ENCODE data around the gene AGPAT3. TPM values are rescaled to one million over a fixed set of nuclear protein-coding genes. Genes with fewer than 3 reads are reported as not detected.

AGPAT3 gene
- total RNA-seq, 1 donor from 2014 or later: 97.6 TPM

GRCh38 chr21:43993420-43993934 lies 128.5 kb downstream of the AGPAT3 start:
- DNase-seq (no peak), ATAC-seq (no peak)
- intact Hi-C loops (cut with micrococcal nuclease): no loop called here

GRCh38 chr21:43994085-43994484 lies 129.1 kb downstream of the AGPAT3 start:
- DNase-seq (no peak), ATAC-seq (no peak)
- intact Hi-C loops (cut with micrococcal nuclease): no loop called here

- DNase-seq (no peak), ATAC-seq (no peak)
- intact Hi-C loops (cut with micrococcal nuclease): no loop called here
These were observed 129.6 kb downstream of the AGPAT3 start for GRCh38 chr21:43994646-43995045.

- ATAC-seq (no peak), DNase-seq (no peak)
- intact Hi-C loops (cut with micrococcal nuclease): no loop called here
These were observed 130.6 kb downstream of the AGPAT3 start for GRCh38 chr21:43995521-43996105.

GRCh38 chr21:43997766-43998742 lies 133.0 kb downstream of the AGPAT3 start:
- intact Hi-C loops (cut with micrococcal nuclease): no loop called here
- DNase-seq (no peak), ATAC-seq (no peak)

GRCh38 chr21:44000360-44000759 lies 135.3 kb downstream of the AGPAT3 start:
- no peak for ATAC-seq
- intact Hi-C loops (cut with micrococcal nuclease): no loop called here
- no peak for DNase-seq

GRCh38 chr21:44002511-44002910 lies 137.5 kb downstream of the AGPAT3 start:
- ATAC-seq (no peak), DNase-seq (no peak)
- intact Hi-C loops (cut with micrococcal nuclease): no loop called here

- intact Hi-C loops (cut with micrococcal nuclease): no loop called here
- ATAC-seq: no peak
- no peak for DNase-seq
These were observed 138.4 kb downstream of the AGPAT3 start for GRCh38 chr21:44003307-44003966.

GRCh38 chr21:44005071-44005470 lies 140.0 kb downstream of the AGPAT3 start:
- no peak for DNase-seq
- ATAC-seq: no peak
- intact Hi-C loops (cut with micrococcal nuclease): no loop called here

GRCh38 chr21:44005593-44005992 lies 140.6 kb downstream of the AGPAT3 start:
- ATAC-seq (no peak), DNase-seq (no peak)
- intact Hi-C loops (cut with micrococcal nuclease): no loop called here

- ATAC-seq (peak; percentile 89), DNase-seq (peak; percentile 54)
- intact Hi-C loops (cut with micrococcal nuclease): no loop called here
These were observed 141.1 kb downstream of the AGPAT3 start for GRCh38 chr21:44006017-44006619.

GRCh38 chr21:44006656-44007055 lies 141.6 kb downstream of the AGPAT3 start:
- ATAC-seq (peak; percentile 77), DNase-seq (peak; percentile 71)
- intact Hi-C loops (cut with micrococcal nuclease): no loop called here

GRCh38 chr21:44010429-44010828 lies 145.4 kb downstream of the AGPAT3 start:
- DNase-seq: no peak
- intact Hi-C loops (cut with micrococcal nuclease): no loop called here
- ATAC-seq: no peak

- intact Hi-C loops (cut with micrococcal nuclease): no loop called here
- no peak for ATAC-seq
- DNase-seq: no peak
These were observed 146.1 kb downstream of the AGPAT3 start for GRCh38 chr21:44011123-44011522.

- DNase-seq: peak; percentile 93
- intact Hi-C loops (cut with micrococcal nuclease): no loop called here
- ATAC-seq: peak; percentile 94
These were observed 146.8 kb downstream of the AGPAT3 start, which contains the start of gene TRAPPC10 for GRCh38 chr21:44011579-44012473. TSS of gene TRAPPC10 (plus strand) at chr21:44012309. CDS start at chr21:44012494, 185 bp downstream.

- intact Hi-C loops (cut with micrococcal nuclease): no loop called here
- peak; percentile 48 for ATAC-seq
- peak; percentile 80 for DNase-seq
These were observed 147.7 kb downstream of the AGPAT3 start for GRCh38 chr21:44012474-44013379.

GRCh38 chr21:44013380-44014088 lies 148.5 kb downstream of the AGPAT3 start:
- no peak for DNase-seq
- ATAC-seq: no peak
- intact Hi-C loops (cut with micrococcal nuclease): no loop called here
